RWPE2 (cell line): ENCODE results near the gene INPP1.
"Not testable (repeated sequence)": the region's sequence is repeated elsewhere in the genome, so short reads cannot be mapped to it uniquely, and the experiment has no call there.

ENCODE experiments used
- ATAC-seq: fragments of 200-7000 bp; cut with Tn5 transposase; 3 replicates; pipeline ENCODE4 v1.9.1; 2021; ENCODE audit warnings: low read depth
- DNase-seq: peaks from one replicate; pipeline ENCODE4 v3.0.0-alpha.2; 2020; ENCODE audit warnings: low spot score
- H3K27ac ChIP-seq: fragments of 450-650 bp; 2 replicates; pipeline ENCODE4 v1.5.1; 2017; ENCODE audit warnings: mild to moderate bottlenecking; ENCODE audit not compliant: poor library complexity, severe bottlenecking
- H3K27me3 ChIP-seq: fragments of 250-450 bp; sonication (Bioruptor Pico); 2 replicates; pipeline ENCODE4 v1.5.1; 2021; ENCODE audit warnings: mild to moderate bottlenecking, moderate library complexity; ENCODE audit not compliant: insufficient read depth, poor library complexity, severe bottlenecking
- H3K36me3 ChIP-seq: fragments of 250-450 bp; sonication (Bioruptor Pico); 2 replicates; pipeline ENCODE4 v1.5.1; 2020; ENCODE audit warnings: low read depth, mild to moderate bottlenecking, moderate library complexity
- H3K4me1 ChIP-seq: fragments of 250-450 bp; sonication (Bioruptor Pico); 2 replicates; pipeline ENCODE4 v1.5.1; 2021; ENCODE audit warnings: mild to moderate bottlenecking, moderate library complexity; ENCODE audit not compliant: insufficient read depth, poor library complexity, severe bottlenecking
- H3K4me3 ChIP-seq: fragments of 250-450 bp; sonication (Bioruptor Pico); 2 replicates; pipeline ENCODE4 v1.5.1; 2021; ENCODE audit warnings: mild to moderate bottlenecking, moderate library complexity; ENCODE audit not compliant: severe bottlenecking
- H3K9me3 ChIP-seq: fragments of 250-450 bp; sonication (Bioruptor Pico); 2 replicates; pipeline ENCODE4 v1.5.1; 2021; ENCODE audit warnings: mild to moderate bottlenecking, moderate library complexity; ENCODE audit not compliant: severe bottlenecking
- TF ChIP-seq, protein P1 (sequence below): fragments of 450-650 bp; IDR thresholded peaks from one replicate; pipeline ENCODE4 v1.5.1; 2017; ENCODE audit warnings: mild to moderate bottlenecking, moderate library complexity; ENCODE audit not compliant: poor library complexity, severe bottlenecking

The INPP1 gene, protein sequence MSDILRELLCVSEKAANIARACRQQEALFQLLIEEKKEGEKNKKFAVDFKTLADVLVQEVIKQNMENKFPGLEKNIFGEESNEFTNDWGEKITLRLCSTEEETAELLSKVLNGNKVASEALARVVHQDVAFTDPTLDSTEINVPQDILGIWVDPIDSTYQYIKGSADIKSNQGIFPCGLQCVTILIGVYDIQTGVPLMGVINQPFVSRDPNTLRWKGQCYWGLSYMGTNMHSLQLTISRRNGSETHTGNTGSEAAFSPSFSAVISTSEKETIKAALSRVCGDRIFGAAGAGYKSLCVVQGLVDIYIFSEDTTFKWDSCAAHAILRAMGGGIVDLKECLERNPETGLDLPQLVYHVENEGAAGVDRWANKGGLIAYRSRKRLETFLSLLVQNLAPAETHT

DNA sequence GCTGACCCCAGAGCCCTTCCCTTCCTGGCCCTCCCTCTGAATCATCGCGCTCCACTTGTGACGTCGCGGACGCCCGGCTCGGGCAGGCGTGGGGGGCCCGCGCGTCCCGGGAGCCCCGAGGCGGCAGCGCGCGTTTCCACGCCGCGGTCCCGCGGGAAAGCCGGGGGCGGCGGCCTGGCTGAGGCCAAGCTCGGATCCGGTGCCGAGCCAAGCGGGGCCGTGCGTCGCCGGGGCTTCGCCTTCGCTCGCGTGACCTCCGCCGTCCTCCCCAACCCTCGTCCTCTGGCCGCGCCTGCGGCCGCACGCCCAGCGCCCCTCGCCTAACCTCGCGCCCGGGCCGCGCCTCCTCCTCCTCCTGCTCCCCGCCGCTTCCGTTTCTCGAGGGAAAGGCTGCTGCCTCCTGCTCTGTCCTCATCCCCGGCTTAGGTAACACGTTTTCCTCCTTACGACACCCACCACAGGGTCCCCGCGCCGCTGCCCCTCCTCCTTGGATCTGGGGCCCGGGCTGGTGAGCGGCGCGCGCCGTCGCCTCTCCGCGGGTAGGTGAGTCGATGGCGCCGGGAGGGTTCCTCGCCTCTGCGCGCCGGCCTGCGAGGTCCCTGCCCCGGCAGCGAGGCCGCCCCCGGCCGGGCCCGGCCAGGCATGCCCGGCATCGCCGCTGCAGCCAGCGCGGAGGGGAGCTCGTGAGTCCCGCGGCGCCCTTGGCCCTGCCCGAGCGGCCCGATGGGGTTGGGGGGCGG, at the start of gene INPP1:
Gene INPP1 (plus strand): TSS at position 54 of the 740 bp plus-strand sequence. CDS start 16,514 bp downstream, outside the sequence.
- Histone ChIP-seq H3K27me3 (no peaks in the 10 kb centered on the region), H3K27ac (peak within 1 kb of the TSS; percentile 46), H3K4me3 (peak within 1 kb of the TSS; percentile 49), H3K9me3 (no peaks in the 10 kb centered on the region), H3K36me3 (no peaks in the 10 kb centered on the region), H3K4me1 (peaks cover 17% of the 10 kb centered on the region)
- ATAC-seq (peak; percentile 70), DNase-seq (peak; percentile 57)
- TF ChIP-seq, protein P1, sequence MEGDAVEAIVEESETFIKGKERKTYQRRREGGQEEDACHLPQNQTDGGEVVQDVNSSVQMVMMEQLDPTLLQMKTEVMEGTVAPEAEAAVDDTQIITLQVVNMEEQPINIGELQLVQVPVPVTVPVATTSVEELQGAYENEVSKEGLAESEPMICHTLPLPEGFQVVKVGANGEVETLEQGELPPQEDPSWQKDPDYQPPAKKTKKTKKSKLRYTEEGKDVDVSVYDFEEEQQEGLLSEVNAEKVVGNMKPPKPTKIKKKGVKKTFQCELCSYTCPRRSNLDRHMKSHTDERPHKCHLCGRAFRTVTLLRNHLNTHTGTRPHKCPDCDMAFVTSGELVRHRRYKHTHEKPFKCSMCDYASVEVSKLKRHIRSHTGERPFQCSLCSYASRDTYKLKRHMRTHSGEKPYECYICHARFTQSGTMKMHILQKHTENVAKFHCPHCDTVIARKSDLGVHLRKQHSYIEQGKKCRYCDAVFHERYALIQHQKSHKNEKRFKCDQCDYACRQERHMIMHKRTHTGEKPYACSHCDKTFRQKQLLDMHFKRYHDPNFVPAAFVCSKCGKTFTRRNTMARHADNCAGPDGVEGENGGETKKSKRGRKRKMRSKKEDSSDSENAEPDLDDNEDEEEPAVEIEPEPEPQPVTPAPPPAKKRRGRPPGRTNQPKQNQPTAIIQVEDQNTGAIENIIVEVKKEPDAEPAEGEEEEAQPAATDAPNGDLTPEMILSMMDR = no peak

DNA sequence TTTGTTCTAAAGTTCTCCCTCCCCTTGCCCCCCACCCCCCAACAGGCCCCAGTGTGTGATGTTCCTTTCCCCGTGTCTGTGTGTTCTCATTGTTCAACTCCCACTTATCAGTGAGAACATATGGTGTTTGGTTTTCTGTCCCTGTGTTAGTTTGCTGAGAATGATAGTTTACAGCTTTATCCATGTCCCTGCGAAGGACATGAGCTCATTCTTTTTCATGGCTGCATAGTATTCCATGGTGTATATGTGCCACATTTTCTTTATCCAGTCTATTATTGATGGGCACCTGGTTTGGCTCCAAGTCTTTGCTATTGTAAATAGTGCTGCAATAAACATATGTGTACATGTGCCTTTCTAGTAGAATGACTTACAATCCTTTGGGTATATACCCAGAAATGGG, 45.5 kb upstream of the INPP1 start:
- not testable (repeated sequence) for H3K4me1 ChIP-seq, H3K9me3 ChIP-seq, ATAC-seq, H3K4me3 ChIP-seq, H3K27ac ChIP-seq, DNase-seq, H3K27me3 ChIP-seq
- peaks cover 25% of the 10 kb centered on the region for H3K36me3 ChIP-seq

DNA sequence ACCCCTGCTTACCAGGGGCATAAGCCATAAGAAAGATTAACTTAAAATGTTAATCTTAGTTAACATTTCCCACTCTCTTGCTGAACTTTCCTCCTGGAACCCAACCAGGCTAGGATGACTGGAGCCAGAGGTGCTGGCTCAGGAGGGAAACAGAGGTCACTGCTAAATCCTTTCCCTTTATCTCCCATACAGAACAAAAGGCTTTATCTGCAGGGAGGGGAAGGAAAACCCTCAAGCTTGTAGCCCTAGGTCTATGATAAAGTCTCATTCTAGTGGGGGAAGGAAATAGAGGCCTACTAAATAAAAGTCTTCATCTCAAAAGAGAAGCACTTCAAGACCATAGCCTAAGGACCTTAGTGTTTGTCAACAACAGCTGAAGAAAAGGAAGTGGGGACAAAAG, 42.4 kb upstream of the INPP1 start:
- no peaks in the 10 kb centered on the region for H3K9me3 ChIP-seq
- H3K4me3 ChIP-seq = no peak overlapping the region
- DNase-seq (no peak), ATAC-seq (no peak)
- no peaks in the 10 kb centered on the region for H3K4me1 ChIP-seq
- H3K36me3 ChIP-seq = no peaks in the 10 kb centered on the region; the same call in 1 of the 2 replicates
- TF ChIP-seq, protein P1 = no peak
- no peaks in the 10 kb centered on the region for H3K27me3 ChIP-seq
- H3K27ac ChIP-seq = no peak overlapping the region

DNA sequence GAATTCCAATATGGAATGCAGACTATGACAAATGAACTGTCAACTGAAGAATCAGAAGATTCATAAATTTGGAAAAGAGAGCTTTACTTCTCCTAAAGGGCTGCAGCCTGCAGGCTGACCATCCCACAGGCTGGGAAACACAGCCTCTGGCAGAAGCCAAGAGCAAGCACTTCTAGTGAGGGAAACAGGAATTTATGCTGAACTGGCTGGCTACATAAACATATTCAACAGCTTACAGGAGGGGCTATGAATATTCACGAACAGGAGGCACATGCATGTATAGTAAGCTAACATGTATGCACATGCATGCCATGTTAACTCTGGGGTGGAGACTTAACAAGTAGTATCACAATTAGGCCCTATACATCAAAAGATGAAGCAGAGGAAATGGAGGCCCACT, 41.3 kb upstream of the INPP1 start:
- no peaks in the 10 kb centered on the region for H3K4me1 ChIP-seq
- no peaks in the 10 kb centered on the region for H3K9me3 ChIP-seq
- no peak overlapping the region for H3K4me3 ChIP-seq
- ATAC-seq (no peak), DNase-seq (no peak)
- H3K36me3 ChIP-seq = no peaks in the 10 kb centered on the region; the same call in 1 of the 2 replicates
- no peaks in the 10 kb centered on the region for H3K27me3 ChIP-seq
- TF ChIP-seq, protein P1 = no peak
- H3K27ac ChIP-seq = no peak overlapping the region

DNA sequence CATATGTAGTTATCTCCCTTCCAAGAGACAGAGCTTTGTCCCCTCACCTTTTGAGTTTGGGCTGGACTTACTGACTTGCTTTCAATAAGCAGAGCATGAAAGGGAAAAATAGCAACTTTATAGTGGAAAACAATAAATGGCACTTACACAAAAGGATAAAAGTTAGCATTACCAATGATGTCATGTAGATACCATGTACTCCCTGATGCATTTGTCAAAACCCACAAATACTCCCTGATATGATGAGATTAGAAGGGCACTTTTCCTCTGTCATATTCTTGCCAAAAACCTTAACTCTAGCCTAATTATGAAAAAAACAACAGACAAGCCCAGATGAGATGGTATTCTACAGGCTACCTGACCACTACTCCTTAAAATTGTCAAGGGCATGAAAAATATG, 39.7 kb upstream of the INPP1 start:
- H3K27ac ChIP-seq = no peak overlapping the region
- H3K27me3 ChIP-seq = no peaks in the 10 kb centered on the region
- ATAC-seq = no peak
- DNase-seq = no peak
- H3K4me3 ChIP-seq = no peak overlapping the region
- H3K4me1 ChIP-seq = no peaks in the 10 kb centered on the region
- no peaks in the 10 kb centered on the region for H3K9me3 ChIP-seq
- TF ChIP-seq, protein P1 = no peak
- H3K36me3 ChIP-seq = no peaks in the 10 kb centered on the region; the same call in 1 of the 2 replicates
